MV-4-11 (cell line): ENCODE data around the gene MAP3K20.
"Not testable (repeated sequence)": the region's sequence is repeated elsewhere in the genome, so short reads cannot be mapped to it uniquely, and the experiment has no call there.

ENCODE experiments used
- DNase-seq: peaks from one replicate; lab custom pipeline; 2025; lab: John Stamatoyannopoulos, UW

Gene MAP3K20

DNA sequence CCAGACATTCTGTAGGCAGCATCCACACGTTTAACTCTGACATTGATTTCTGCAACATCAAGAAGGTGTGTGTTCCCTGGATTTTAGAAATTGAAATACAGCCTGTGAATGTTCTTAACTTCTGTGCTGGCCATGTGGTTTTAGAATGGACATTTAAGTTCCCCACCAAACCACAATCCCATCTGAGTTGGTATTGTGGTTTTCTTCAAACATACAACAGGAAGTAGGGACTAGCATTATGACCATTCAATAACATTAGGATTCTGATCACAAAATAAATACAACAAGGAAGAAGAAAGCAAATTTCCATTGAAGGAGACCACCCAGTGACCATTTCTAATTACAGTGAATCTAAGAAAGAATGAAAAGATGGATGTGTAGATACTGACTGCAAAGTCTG, 51.2 kb downstream of the MAP3K20 start:
- DNase-seq = peak; percentile 87

DNA sequence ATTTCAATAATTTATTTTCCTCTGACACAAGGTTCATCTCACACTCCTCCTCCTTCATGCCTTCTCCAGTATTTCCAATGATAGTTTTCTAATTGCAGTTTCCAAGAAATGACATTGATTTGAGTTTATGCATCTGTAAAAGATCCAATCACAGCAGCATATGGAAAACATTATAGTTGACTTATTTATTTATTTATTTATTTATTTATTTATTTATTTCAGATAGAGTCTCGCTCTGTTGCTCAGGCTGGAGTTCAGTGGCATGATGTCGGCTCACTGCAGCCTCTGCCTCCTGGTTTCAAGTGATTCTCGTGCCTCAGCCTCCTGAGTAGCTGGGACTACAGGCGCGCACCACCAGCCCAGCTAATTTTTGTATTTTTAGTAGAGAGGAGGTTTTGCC, 52.5 kb downstream of the MAP3K20 start:
- DNase-seq = not testable (repeated sequence)

GRCh38 chr2:173130496-173131465, 55.1 kb downstream of the MAP3K20 start:
- no peak for DNase-seq

- DNase-seq = peak; percentile 42
Observed at GRCh38 chr2:173132531-173132930, 56.9 kb downstream of the MAP3K20 start.

- peak; percentile 84 for DNase-seq
Observed at GRCh38 chr2:173134703-173135102, 59.1 kb downstream of the MAP3K20 start.

GRCh38 chr2:173136067-173136466, 60.4 kb downstream of the MAP3K20 start:
- no peak for DNase-seq

DNA sequence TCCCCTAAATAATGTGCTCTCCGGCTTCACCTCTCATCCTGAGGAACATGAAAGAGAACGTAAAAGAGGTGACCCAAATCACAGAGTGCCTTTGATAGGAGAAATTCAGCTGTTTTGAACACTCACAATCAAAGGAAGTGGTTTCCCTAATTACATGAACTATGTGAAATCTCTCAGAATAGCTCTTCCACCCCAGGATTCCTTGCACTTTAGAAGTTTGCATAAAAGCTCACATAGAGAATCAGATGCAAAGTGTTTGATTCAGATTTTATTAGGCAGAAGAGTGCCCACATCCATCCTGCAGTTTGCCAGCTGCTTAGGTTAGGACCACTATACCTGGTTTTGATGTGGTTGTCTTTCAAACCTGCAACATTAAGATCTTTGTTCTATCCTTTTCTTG, 61.0 kb downstream of the MAP3K20 start:
- DNase-seq = no peak

DNA sequence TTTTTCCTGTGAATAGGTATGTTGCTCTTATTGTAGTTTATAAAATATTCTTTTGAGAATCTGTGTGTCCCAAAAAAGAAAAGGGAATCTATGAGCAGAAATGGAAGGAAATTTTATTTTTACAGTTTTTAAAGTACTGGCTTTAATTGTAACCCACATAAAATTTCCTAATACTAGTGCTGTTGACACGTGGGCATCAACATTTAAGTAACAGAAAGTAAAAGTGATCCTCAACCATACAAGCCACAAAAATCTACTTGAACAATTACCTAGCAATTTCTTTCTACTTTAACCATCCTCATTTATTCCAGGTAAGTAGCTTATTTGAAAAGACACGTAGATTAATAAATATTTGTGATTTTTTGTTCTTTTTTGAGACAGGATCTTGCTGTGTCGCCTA, 62.0 kb downstream of the MAP3K20 start:
- no peak for DNase-seq

DNA sequence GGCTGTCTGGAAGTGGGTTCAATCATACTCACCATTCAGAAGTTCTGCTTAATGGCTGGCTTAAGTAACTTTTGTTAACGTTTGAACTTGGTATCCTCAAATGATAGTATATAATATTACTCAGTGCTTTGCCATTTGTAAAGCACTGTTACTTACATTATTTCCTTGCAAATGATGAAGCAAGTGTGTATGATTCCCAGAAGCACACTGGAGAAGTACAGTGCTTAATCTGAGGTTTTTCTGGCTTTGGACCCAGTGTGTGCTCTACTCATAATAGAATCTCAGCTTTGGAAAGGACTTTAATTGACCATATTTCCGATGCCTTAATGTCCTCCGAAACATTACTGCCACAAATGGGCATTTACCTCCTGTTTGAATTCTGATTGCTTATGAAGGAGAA, 63.3 kb downstream of the MAP3K20 start:
- DNase-seq = no peak

- no peak for DNase-seq
Observed at GRCh38 chr2:173141666-173142065, 66.0 kb downstream of the MAP3K20 start.

- DNase-seq = no peak
Observed at GRCh38 chr2:173145454-173145853, 69.8 kb downstream of the MAP3K20 start.

GRCh38 chr2:173146590-173146989, 70.9 kb downstream of the MAP3K20 start:
- DNase-seq = no peak

- no peak for DNase-seq
Observed at GRCh38 chr2:173148520-173148919, 72.9 kb downstream of the MAP3K20 start.

- DNase-seq = no peak
Observed at GRCh38 chr2:173149491-173149890, 73.8 kb downstream of the MAP3K20 start.

DNA sequence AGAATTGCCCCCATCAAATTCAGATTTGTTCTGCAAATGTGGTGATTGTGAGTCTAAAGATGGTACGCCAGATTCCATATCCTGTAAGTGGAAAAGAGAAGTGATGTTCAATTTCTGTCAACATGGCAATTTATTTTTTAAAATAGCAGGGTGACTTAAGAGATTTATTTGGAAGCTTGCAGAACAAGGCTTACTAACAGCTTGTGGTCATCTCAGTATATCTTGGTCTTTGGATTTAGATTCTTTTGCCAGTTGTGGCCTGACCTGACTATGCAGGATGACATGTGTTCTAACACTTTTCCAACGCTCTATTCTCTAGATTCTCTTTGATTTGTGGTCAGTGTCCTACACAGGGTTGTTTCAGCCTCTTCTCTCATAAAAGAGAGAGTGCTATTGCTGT, 74.4 kb downstream of the MAP3K20 start:
- DNase-seq = peak; percentile 67

- no peak for DNase-seq
Observed at GRCh38 chr2:173150963-173151362, 75.3 kb downstream of the MAP3K20 start.

GRCh38 chr2:173151671-173152401, 76.2 kb downstream of the MAP3K20 start:
- DNase-seq = peak; percentile 57

DNA sequence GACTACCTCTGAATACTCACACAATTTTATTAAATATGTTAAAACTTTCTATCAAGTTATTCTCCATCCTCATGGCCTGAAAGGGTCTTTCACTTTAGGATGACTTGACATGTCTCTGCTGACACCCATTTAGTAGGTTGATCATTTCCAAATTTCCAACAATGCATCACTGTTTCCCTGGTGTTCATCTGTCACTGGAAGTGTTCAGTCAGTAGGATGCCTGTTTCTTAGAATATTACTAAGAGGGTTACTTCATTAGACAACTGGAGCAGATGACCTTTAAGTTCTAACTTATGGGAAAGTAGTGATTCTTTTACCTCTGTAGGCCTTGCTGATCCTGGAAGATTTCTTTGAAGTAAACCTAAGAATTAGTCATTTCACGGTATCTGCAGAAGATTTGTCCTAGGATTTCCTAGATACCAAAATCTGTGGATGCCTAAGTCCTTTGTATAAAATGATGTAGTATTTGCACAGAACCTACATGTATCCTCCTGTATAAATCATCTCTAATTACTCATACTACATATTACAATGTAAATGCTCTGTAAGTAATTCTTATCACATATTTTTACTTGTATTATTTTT, 77.7 kb downstream of the MAP3K20 start:
- DNase-seq = no peak

DNA sequence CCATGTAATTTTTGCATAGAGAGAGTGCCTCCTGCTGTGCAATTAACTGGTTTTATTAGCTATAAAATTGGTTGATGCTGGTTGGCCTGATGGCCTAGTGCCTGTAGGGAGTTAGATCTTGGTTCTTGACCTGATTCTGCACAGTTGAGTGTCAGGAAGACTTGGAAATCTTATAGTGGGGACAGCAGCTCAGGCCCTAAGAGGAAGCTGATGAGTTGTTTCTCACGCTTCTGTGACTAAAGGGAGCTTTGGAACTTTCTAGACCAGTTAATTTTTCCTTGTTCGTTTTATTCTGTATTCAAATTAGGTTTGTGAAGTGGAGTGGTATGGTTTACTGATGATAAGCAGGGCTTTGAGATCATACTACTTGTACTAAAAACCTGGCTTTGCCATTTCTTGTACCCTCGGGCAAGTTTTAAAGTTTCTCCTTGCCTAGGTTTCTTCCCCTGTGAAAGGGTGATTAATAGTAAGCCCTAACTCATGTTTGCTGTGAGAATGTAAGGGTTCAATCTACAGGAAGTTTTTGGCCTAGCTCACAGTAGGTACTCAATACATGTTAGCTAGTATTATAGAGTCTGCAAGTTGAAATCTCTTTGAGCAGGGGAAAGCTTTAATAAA, 82.1 kb downstream of the MAP3K20 start:
- no peak for DNase-seq

- peak; percentile 70 for DNase-seq
Observed at GRCh38 chr2:173159791-173160463, 84.3 kb downstream of the MAP3K20 start.

GRCh38 chr2:173160618-173161017, 85.0 kb downstream of the MAP3K20 start:
- DNase-seq = no peak

DNA sequence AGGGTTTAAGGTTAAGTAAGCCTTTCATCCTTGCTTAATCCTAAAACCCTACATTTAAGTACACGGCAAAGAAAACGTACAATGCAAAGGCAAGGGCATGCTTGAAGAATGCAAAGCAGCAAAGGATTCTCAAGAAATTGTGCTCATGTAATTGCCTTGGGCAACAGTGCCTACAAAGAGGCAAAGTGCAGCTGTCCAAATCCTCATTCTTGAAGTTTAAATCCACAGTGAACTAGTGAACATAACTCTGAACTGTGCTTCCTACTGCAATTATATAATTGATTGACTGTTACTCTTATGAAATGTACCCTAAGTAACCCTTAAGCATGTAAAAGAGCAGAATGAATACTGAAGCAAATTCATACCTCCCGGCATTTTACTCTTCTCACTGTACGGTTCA, 85.4 kb downstream of the MAP3K20 start:
- DNase-seq = no peak
